GM12878 (cell line): ENCODE data around the gene IL6R.

Experiments
- CBX5 ChIP-seq: sonication (generic); IDR thresholded peaks from 2 replicates; pipeline ENCODE4 v1.6.1; 2016; ENCODE audit warnings: low read depth, moderate library complexity, mild to moderate bottlenecking, inconsistent platforms
- CREB1 ChIP-seq: IDR thresholded peaks from 2 replicates; pipeline ENCODE4 v1.6.1; 2012; ENCODE audit warnings: low read depth, mild to moderate bottlenecking, inconsistent platforms
- CREM ChIP-seq: IDR thresholded peaks from 2 replicates; pipeline ENCODE4 v1.6.1; 2014; ENCODE audit warnings: antibody characterized with exemption, low read depth
- CTCF ChIP-seq, 3 experiments: IDR thresholded peaks in 2 of 3; conservative IDR thresholded peaks in 1 of 3; 2 replicates each; pipeline ENCODE4 v1.5.1; 2011; ENCODE audit warnings: low read depth in 3 of 3, low read length in 3 of 3, mild to moderate bottlenecking in 3 of 3, control low read depth in 2 of 3, moderate library complexity in 2 of 3, inconsistent platforms in 1 of 3, mixed read lengths in 1 of 3; ENCODE audit not compliant: control insufficient read depth in 2 of 3, insufficient read depth in 1 of 3; ENCODE audit errors: extremely low read depth in 1 of 3
- EZH2 ChIP-seq: IDR thresholded peaks from 2 replicates; pipeline ENCODE4 v1.6.1; 2012; ENCODE audit warnings: low read depth, mild to moderate bottlenecking, control low read depth, inconsistent platforms, low read length, borderline replicate concordance; ENCODE audit not compliant: control insufficient read depth
- FOS ChIP-seq: IDR thresholded peaks from 3 replicates; pipeline ENCODE4 v1.6.1; 2011; ENCODE audit warnings: borderline replicate concordance; ENCODE audit not compliant: insufficient read length; ENCODE audit errors: extremely low read depth
- IRF3 ChIP-seq: fragments of 450-650 bp; IDR thresholded peaks from 2 replicates; pipeline ENCODE4 v1.6.1; 2014; ENCODE audit warnings: mild to moderate bottlenecking
- POLR2A ChIP-seq: IDR thresholded peaks from 2 replicates; pipeline ENCODE4 v1.6.1; 2011; ENCODE audit warnings: low read depth, mild to moderate bottlenecking, low read length
- POLR2AphosphoS5 ChIP-seq: IDR thresholded peaks from 2 replicates; pipeline ENCODE4 v1.6.1; 2011; ENCODE audit warnings: mild to moderate bottlenecking, low read length, inconsistent platforms
- SREBF2 ChIP-seq: IDR thresholded peaks from 2 replicates; pipeline ENCODE4 v1.6.1; 2012; ENCODE audit warnings: mild to moderate bottlenecking, low read length
- TARDBP ChIP-seq: IDR thresholded peaks from 2 replicates; pipeline ENCODE4 v1.6.1; 2016; ENCODE audit warnings: borderline replicate concordance
- TCF7 ChIP-seq: IDR thresholded peaks from 2 replicates; pipeline ENCODE4 v1.6.1; 2014; ENCODE audit warnings: antibody characterized with exemption, borderline replicate concordance
- USF1 ChIP-seq: IDR thresholded peaks from 2 replicates; pipeline ENCODE4 v1.6.1; 2011; ENCODE audit warnings: borderline replicate concordance, low read depth, mild to moderate bottlenecking, moderate library complexity, mixed read lengths, low read length; ENCODE audit not compliant: insufficient read depth; ENCODE audit errors: extremely low read length
- TF ChIP-seq, protein P1 (sequence below): IDR thresholded peaks from 2 replicates; pipeline ENCODE4 v1.6.1; 2012; ENCODE audit warnings: mild to moderate bottlenecking, low read depth, low read length

DNA sequence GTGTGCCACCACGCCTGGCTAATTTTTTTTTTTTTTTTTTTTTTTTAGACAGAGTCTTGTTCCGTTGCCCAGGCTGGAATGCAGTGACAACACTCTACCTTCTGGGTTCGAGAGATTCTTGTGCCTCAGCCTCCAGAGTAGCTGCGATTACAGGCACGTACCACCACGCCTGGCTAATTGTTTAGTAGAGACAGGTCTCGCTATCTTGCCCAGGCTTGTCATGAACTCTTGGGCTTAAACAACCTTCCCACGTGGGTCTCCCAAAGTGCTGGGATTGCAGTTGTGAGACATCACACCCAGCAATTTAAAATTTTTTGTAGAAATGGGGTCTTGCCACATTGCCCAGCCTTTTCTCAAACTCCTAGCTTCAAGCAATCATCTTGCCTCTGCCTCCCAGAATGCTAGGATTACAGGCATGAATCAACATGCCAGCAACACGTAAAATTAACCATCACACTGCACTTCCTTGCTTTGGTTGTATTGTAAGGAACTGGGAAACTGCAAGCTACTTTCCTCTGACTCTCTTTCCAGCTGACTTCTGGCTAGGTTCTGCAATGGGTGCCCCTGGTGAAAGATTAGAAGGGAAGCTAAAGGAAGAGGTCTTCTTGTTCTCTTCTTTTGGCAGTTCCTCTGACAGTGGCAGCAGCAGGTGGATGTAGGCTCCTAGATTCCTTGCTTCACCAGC lies 13.9 kb upstream of the IL6R start:
- TF ChIP-seq EZH2 (no peak), POLR2A (no peak), CREM (no peak), CTCF (IDR thresholded peaks at IDR 0.05 in 2 of 3, conservative IDR thresholded peaks at IDR 0.05 in 1 of 3; ENCODE audit: control insufficient read depth in 2 of 3, extremely low read depth in 1 of 3, insufficient read depth in 1 of 3, low read depth in 3 of 3, low read length in 3 of 3) (no peak), POLR2AphosphoS5 (no peak), CBX5 (no peak), IRF3 (no peak), SREBF2 (no peak), USF1 (no peak), TARDBP (no peak), FOS (no peak), CREB1 (no peak), TCF7 (no peak)
- TF ChIP-seq, protein P1, sequence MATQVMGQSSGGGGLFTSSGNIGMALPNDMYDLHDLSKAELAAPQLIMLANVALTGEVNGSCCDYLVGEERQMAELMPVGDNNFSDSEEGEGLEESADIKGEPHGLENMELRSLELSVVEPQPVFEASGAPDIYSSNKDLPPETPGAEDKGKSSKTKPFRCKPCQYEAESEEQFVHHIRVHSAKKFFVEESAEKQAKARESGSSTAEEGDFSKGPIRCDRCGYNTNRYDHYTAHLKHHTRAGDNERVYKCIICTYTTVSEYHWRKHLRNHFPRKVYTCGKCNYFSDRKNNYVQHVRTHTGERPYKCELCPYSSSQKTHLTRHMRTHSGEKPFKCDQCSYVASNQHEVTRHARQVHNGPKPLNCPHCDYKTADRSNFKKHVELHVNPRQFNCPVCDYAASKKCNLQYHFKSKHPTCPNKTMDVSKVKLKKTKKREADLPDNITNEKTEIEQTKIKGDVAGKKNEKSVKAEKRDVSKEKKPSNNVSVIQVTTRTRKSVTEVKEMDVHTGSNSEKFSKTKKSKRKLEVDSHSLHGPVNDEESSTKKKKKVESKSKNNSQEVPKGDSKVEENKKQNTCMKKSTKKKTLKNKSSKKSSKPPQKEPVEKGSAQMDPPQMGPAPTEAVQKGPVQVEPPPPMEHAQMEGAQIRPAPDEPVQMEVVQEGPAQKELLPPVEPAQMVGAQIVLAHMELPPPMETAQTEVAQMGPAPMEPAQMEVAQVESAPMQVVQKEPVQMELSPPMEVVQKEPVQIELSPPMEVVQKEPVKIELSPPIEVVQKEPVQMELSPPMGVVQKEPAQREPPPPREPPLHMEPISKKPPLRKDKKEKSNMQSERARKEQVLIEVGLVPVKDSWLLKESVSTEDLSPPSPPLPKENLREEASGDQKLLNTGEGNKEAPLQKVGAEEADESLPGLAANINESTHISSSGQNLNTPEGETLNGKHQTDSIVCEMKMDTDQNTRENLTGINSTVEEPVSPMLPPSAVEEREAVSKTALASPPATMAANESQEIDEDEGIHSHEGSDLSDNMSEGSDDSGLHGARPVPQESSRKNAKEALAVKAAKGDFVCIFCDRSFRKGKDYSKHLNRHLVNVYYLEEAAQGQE = no peak
